Medulla oblongata (tissue), 1 donor: ENCODE data around the gene CNTNAP2.

Experiments used
- DNase-seq: peaks from one replicate; pipeline ENCODE4 v3.0.0-alpha.2; 2015; ENCODE audit errors: extremely low spot score

CNTNAP2 gene

DNA sequence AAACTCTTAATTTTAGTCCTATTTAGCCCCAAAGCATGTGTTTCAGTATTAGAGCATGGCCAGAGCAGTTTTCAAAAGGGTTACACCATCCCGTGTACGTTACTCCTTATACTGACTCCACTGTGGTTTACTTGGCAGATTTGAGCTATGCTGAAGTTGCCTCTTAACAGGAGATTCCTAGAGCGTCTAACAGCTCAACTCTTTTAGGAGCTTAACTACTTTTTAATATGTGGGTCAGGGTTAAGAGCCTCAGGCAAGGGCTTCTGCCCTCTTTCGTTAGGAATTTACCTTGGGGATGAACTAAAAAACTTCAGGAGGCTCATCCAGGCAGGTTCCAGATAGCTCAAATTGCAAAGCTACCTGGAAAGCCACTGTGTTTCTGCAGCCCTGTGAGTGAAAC is 1799.2 kb downstream of the CNTNAP2 start:
- no peak for DNase-seq

- no peak for DNase-seq
These were observed 1800.0 kb downstream of the CNTNAP2 start for GRCh38 chr7:147916573-147916972.

GRCh38 chr7:147923841-147924240 is 1807.2 kb downstream of the CNTNAP2 start:
- DNase-seq, result peak; percentile 53

GRCh38 chr7:147937428-147937827 is 1820.8 kb downstream of the CNTNAP2 start:
- no peak for DNase-seq

GRCh38 chr7:147941381-147941780 is 1824.8 kb downstream of the CNTNAP2 start:
- DNase-seq, result peak; percentile 55

DNA sequence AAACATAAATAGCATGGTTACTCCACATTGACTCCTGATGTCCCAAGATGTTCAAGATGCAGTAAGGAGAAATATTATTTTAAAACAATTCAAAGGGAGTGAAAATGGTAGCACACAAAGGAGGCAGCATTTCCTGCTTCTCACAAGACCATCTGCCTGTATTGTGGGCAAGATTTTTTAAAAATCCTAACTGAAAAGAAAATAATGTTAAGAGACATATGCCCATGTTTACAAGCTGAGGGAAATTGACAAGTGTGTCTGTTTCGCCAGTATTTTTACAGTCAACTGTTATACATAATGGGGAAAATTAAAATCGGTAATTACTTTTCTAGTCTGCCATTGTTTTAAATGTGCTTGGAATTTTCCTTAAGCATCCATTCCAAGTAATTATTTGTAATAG is 1827.7 kb downstream of the CNTNAP2 start:
- DNase-seq, result no peak

DNA sequence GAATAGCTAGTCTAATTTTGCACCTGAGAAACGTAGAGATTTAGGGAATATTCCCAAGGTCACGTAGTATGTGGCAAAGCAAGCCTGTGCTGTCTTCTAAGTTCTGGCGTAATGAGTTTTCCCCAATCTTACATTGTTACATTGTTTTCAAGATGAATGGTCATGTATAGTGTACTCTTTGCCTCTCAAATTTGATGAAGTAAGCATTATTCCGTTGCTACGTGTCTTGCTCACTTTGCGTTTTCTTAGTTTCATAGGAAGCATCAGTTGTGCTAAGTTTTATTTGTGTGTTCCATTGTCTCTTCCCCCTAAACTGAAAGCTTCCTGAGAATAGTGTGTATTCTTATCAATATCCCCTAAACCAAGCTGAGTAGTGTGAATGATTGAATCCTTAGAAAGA is 1836.3 kb downstream of the CNTNAP2 start:
- no peak for DNase-seq

GRCh38 chr7:147968046-147968610 is 1851.5 kb downstream of the CNTNAP2 start:
- DNase-seq, result no peak

- no peak for DNase-seq
These were observed 1855.1 kb downstream of the CNTNAP2 start for GRCh38 chr7:147971606-147972110.

DNA sequence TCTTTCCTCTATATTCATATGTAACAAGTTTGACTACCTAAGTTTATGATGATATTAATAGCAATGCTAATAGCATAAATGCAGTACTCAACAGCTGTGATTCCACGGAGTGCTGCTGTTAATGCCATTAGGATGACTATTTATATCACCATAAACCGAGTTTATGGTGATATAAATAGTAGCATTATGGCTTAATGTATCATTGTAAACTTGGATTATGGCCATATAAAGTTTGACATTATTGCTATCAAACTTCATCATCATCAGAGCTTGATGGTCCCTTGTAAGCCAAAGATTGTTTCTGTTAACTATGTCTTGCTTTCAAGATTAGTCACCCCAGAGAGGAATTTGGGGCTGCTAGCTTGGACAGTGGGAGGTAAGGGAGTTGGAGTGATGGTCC is 1861.6 kb downstream of the CNTNAP2 start:
- no peak for DNase-seq

- DNase-seq, result no peak
These were observed 1862.0 kb downstream of the CNTNAP2 start for GRCh38 chr7:147978651-147979050.

- DNase-seq, result no peak
These were observed 1864.5 kb downstream of the CNTNAP2 start for GRCh38 chr7:147980826-147981813.

- DNase-seq, result peak; percentile 40
These were observed 1865.7 kb downstream of the CNTNAP2 start for GRCh38 chr7:147982307-147982706.

GRCh38 chr7:147984265-147984664 is 1867.7 kb downstream of the CNTNAP2 start:
- no peak for DNase-seq

DNA sequence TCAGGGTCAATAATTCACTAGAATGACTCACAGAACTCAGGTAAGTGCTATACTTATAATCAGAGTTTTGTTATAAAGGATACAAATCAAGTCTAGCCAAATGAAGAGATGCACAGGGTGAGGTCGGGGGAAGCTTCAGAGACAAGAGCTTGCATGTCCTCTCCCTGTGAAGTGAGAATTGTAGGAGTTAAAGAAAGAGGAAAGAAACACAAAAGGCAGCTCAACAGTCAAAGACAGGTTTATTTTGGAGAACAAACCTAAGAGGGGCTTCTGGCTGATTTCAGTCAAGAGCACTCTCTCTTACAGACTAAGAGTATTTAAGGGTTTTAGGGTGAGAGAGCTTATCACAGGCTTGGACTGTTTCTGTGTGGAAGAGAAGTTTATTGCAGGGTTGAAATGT is 1873.5 kb downstream of the CNTNAP2 start:
- no peak for DNase-seq

GRCh38 chr7:147990942-147991341 is 1874.3 kb downstream of the CNTNAP2 start:
- DNase-seq, result no peak

- DNase-seq, result no peak
These were observed 1876.1 kb downstream of the CNTNAP2 start for GRCh38 chr7:147992698-147993097.

DNA sequence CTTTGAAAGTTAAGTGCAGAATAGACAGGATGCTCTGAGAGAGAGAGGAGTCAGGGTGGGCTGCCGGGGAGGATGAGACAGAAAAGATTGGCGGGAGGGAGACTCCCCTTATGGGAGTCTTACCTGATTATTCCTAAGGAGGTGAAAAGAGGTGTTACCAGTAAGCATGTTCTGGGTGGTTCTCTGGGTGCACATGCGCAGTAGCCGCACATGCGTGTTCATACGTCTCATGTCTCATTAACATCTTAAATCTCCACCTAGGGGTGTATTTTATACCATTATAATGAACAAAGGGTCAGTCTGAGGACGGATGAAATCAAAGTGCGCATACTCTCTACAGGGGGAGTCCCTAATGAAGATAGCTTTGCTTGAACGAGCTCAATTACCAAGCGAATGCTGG is 1881.0 kb downstream of the CNTNAP2 start:
- no peak for DNase-seq

DNA sequence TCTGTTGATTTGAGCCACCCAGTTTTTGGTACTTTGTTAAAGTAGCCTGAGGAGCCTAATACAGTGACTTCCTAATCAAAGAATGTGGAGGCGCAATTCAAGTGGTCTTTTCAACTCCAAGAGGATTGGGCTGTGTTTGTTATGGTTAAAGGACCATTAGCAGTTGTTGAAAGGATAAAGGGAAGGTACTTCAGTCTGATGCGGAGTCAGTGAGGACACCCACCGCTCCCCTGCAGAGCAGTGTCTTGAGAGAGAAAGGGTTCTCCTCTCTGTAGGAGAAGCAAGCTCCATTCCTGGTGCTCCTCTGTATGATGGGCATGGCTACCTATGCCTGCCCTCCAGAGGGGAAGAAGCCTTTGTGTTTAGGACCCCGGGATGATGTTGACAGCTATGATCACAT is 1883.4 kb downstream of the CNTNAP2 start:
- DNase-seq, result no peak

DNA sequence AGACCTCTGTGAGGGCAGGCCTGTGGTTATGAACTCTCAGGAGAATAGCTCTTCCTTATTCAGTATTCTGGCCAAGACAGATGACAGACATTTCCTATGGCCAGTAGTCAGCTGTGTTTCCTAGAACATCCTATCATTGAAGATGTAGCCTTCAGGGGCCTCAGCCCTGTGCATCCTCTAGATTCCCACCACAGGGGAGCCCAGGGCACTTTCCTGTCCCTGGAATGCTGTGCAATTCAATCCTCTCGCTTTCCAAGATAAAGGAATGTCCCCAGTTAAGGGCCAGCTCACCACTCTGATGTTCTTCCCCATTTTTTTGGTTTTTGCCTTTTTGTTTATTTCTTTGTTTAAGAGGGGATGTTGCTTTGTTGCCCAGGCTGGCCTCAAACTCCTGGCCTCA is 1895.2 kb downstream of the CNTNAP2 start:
- no peak for DNase-seq

DNA sequence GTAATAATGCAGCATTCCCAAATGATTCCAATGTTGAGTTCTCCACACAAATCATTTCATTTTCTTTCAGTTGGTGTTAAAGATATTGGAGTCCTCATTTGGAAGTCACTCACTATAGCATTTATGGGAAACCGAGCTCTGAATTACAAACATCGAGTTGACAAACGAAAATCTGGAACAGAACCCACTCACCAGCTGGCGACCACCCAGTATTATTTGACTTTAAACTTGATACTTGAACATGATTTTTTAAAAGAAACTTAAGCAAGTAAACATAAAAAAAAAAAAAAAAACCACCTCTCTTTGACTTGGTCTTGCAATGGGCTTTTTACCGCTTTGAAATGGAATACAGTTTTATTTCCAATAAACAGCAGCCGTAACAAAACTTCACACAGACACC is 1897.4 kb downstream of the CNTNAP2 start:
- DNase-seq, result no peak

- DNase-seq, result no peak
These were observed 1897.9 kb downstream of the CNTNAP2 start for GRCh38 chr7:148014541-148014940.

- DNase-seq, result no peak
These were observed 1900.5 kb downstream of the CNTNAP2 start for GRCh38 chr7:148017126-148017525.
